Lung (tissue), 12 donors: Measurements from ENCODE around the gene MCFD2. TPM values are rescaled to one million over a fixed set of nuclear protein-coding genes. Genes with fewer than 3 reads are reported as not detected.

Source experiments
- ATAC-seq: fragments of 200-7000 bp; cut with Tn5 transposase; one replicate; pipeline ENCODE4 v1.9.1; 2020; ENCODE audit warnings: moderate number of reproducible peaks; ENCODE audit not compliant: insufficient read depth, low FRiP score
- DNase-seq, 3 donors: peaks; one replicate each; pipeline ENCODE4 v3.0.0-alpha.2; 2013 to 2017
- H3K27ac ChIP-seq, 2 donors: one replicate each; pipeline ENCODE4 v1.5.1; 2013; ENCODE audit warnings: mild to moderate bottlenecking in 2 of 2, moderate library complexity in 2 of 2, control low read depth in 1 of 2, inconsistent platforms in 1 of 2, low read depth in 1 of 2, low read length in 1 of 2
- H3K27me3 ChIP-seq, 3 donors: one replicate each; pipeline ENCODE4 v1.5.1; 2013; ENCODE audit warnings: low read length in 2 of 3; ENCODE audit not compliant: control insufficient read depth in 3 of 3, insufficient read depth in 3 of 3
- H3K36me3 ChIP-seq, 4 donors: one replicate each; pipeline ENCODE4 v1.5.1; 2013; ENCODE audit warnings: low read length in 4 of 4, mild to moderate bottlenecking in 1 of 4, moderate library complexity in 1 of 4; ENCODE audit not compliant: control insufficient read depth in 4 of 4, insufficient read depth in 4 of 4
- H3K4me1 ChIP-seq, 5 donors: one replicate each; pipeline ENCODE4 v1.5.1; 2013; ENCODE audit warnings: low read length in 5 of 5, mild to moderate bottlenecking in 2 of 5, moderate library complexity in 1 of 5; ENCODE audit not compliant: control insufficient read depth in 5 of 5, insufficient read depth in 5 of 5
- H3K4me3 ChIP-seq: one replicate; pipeline ENCODE4 v1.5.1; 2013; ENCODE audit warnings: mild to moderate bottlenecking, control low read depth, moderate library complexity
- H3K9ac ChIP-seq, 2 donors: one replicate each; pipeline ENCODE4 v1.5.1; 2013; ENCODE audit warnings: low read length in 2 of 2, control low read depth in 1 of 2; ENCODE audit not compliant: insufficient read depth in 1 of 2
- H3K9me3 ChIP-seq, 4 donors: one replicate each; pipeline ENCODE4 v1.5.1; 2013; ENCODE audit warnings: low read length in 3 of 4, mild to moderate bottlenecking in 1 of 4, moderate library complexity in 1 of 4; ENCODE audit not compliant: control insufficient read depth in 4 of 4, insufficient read depth in 3 of 4
- CTCF ChIP-seq: IDR thresholded peaks from 2 replicates; pipeline ENCODE4 v1.5.1; 2012; ENCODE audit warnings: mild to moderate bottlenecking; ENCODE audit errors: control extremely low read depth, extremely low read depth
- whole genome bisulfite sequencing, 2 donors: extraction: QIAGEN DNeasy Blood & Tissue Kit; methylation state at CpG; one replicate each; pipeline ENCODE4 v1.1.7; 2013; 5-methylcytosine and 5-hydroxymethylcytosine counted together
- polyA plus RNA-seq, 2 donors: library from polyadenylated mRNA; stranded (reverse); fragments of 200-250 nt; gene quantifications; one replicate each; pipeline ENCODE4 v1.2.1, GENCODE V29; 2013
- total RNA-seq, 2 donors: library from RNA; depleted of rRNA in 1 of 2; stranded (reverse); fragments of >200 nt in 1 of 2; gene quantifications; one replicate each; pipeline ENCODE4 v1.2.1, GENCODE V29; 2014 to 2021
- donor health status: control.
- donor health status: control.
- donor health status: Bipolar disorder and iron deficiency.
- donor health status: healthy.
- donor health status: DM: yes; HTN: yes; CAD: no.

MCFD2 gene
- total and polyA plus RNA-seq, 4 donors: 22.0 to 101 (median 68.6) TPM

GRCh38 chr2:46857871-46858701, 57.5 kb downstream of the MCFD2 start:
- ATAC-seq: no peak
- no peaks in the 10 kb centered on the region for H3K27me3 ChIP-seq
- peak in 1 of 3 donors; percentile 24 for DNase-seq
- H3K4me1 ChIP-seq: peaks cover 0 to 41% (median 15%) of the 10 kb centered on the region in 5 donors
- no peak overlapping the region for H3K4me3 ChIP-seq
- H3K9ac ChIP-seq: no peak overlapping the region
- no peak overlapping the region for H3K27ac ChIP-seq
- no peaks in the 10 kb centered on the region for H3K9me3 ChIP-seq
- 78 to 80% methylated on average over 13 of the region's 13 CpGs for WGBS, 2 donors
- H3K36me3 ChIP-seq: no peaks in the 10 kb centered on the region
- no peak for TF ChIP-seq CTCF

GRCh38 chr2:46856336-46856735, 59.3 kb downstream of the MCFD2 start:
- peaks cover 0 to 27% (median 15%) of the 10 kb centered on the region in 5 donors for H3K4me1 ChIP-seq
- no peak for TF ChIP-seq CTCF
- DNase-seq (no peak), ATAC-seq (no peak)
- H3K36me3 ChIP-seq: no peaks in the 10 kb centered on the region
- no peak overlapping the region for H3K9ac ChIP-seq
- peak overlapping the region; percentile 43 to 71 for H3K27ac ChIP-seq
- H3K4me3 ChIP-seq: no peak overlapping the region
- no peaks in the 10 kb centered on the region for H3K9me3 ChIP-seq
- 97 to 100% methylated on average over 3 of the region's 3 CpGs for WGBS, 2 donors
- H3K27me3 ChIP-seq: no peaks in the 10 kb centered on the region

- Histone ChIP-seq H3K9ac (no peak overlapping the region), H3K36me3 (no peaks in the 10 kb centered on the region), H3K4me3 (no peak overlapping the region), H3K27ac (peak overlapping the region; percentile 71 to 75), H3K4me1 (peaks cover 0 to 23% (median 15%) of the 10 kb centered on the region in 5 donors), H3K27me3 (no peaks in the 10 kb centered on the region), H3K9me3 (no peaks in the 10 kb centered on the region)
- TF ChIP-seq CTCF: no peak
- DNase-seq (no peak), ATAC-seq (no peak)
- 95 to 97% methylated on average over 1 of the region's 1 CpG for WGBS, 2 donors
Observed at GRCh38 chr2:46855805-46856204, 59.8 kb downstream of the MCFD2 start.

GRCh38 chr2:46854260-46854659, 61.3 kb downstream of the MCFD2 start:
- H3K36me3 ChIP-seq: no peaks in the 10 kb centered on the region
- H3K27ac ChIP-seq: peak overlapping the region; percentile 79 to 82
- no peaks in the 10 kb centered on the region for H3K9me3 ChIP-seq
- H3K4me3 ChIP-seq: no peak overlapping the region
- no peak overlapping the region for H3K9ac ChIP-seq
- 61 to 64% methylated on average over 3 of the region's 3 CpGs for WGBS, 2 donors
- H3K27me3 ChIP-seq: no peaks in the 10 kb centered on the region
- ATAC-seq: no peak
- no peak for TF ChIP-seq CTCF
- peaks cover 4 to 32% (median 29%) of the 10 kb centered on the region in 5 donors for H3K4me1 ChIP-seq
- no peak for DNase-seq
